GM21723 (cell line): Measurements from ENCODE around the gene FNDC3A.
"Not testable (repeated sequence)": the region's sequence is repeated elsewhere in the genome, so short reads cannot be mapped to it uniquely, and the experiment has no call there.

Experiments
- ATAC-seq: cut with Tn5 transposase; IDR thresholded peaks from one replicate; pipeline ENCODE4 v1.9.1; 2021; ENCODE audit warnings: mild to moderate bottlenecking, moderate library complexity; ENCODE audit not compliant: unreplicated experiment

The FNDC3A gene

DNA sequence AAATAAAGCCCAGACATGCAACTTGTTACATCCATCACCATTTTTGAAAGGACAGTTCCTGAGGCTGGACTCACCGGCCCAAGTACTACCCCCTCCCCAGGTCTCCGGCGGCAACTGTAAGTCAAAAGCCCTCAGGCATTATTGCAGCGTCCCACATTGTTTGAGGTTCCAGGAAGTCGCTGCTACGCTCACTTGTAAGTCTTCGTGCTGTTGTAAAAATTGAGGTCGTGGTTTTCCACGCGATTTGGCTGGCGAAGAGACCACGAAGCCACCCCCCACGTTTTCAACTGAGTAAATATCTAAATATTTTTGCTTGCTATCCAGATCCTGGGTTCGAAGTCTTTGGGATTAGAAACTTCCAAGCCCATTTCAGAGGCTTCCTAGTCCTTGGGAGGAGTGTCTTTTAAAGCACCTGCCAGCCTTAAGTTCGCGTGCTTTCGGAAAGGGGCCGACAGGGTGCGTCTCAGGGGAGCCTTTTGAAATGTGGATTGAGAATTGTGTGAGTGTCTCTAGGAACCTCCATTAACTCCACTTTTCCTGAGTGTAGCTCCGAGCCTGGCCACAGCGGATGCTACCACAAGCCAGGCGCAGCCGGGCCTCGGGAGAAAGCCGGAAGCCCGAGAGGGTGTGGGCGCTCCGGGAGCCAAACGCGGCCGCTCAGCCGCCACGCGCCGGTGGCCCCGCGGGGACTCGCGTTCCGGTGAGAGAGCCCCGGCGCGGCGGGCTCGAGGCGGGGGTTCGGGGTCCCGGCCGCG lies 434 bp upstream of the FNDC3A start:
- peak; percentile 8 for ATAC-seq

DNA sequence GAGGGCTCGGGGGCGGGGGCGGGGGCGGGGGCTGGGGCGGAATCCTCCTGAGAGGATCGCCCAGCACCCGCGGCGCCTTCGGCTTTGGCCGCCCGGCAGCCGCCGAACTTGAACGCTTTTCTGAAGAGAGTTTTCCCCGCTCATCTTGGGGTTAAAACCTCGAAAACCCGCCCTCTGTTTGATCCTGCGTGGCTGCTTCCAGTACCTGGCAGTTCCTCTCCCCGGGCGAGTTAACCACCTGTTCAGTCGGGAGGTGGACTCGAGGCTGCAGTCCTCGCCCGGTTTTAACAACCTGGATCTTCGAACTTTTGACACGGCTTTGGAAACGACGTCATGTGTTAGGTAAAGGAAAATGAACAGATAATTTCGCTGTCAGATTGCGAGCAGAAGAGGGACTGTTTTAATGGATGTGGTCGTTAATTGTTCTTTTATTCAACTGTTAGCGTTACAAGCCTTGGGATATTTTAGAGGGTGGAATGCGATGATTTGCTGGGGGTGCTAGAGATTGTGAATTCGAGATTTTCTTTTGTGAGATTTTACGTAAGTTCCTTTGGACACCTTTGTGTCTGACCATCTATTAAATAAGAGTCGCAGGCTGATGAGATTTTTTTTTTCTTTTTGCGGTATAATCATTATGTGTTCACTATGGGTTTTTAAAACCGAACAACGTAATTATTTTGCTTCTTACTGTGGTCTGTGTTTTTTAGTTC lies 1.0 kb downstream of the FNDC3A start:
- peak; percentile 7 for ATAC-seq

DNA sequence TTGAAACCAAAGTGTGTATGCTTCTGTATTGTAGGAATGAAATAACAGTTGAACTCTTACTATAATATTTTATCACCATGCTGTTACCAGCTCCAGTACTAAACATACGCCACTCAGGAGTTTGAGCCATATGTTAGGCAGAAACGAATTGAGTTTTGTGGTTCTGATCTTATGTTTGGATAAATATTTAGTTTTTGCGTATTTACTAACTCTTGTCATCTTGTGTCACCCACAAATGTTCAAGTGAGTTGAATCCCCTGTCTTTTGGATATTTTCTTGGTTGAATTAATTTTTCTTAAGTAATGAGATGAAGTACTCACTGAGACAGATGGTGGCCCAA lies 1.5 kb downstream of the FNDC3A start:
- no peak for ATAC-seq

DNA sequence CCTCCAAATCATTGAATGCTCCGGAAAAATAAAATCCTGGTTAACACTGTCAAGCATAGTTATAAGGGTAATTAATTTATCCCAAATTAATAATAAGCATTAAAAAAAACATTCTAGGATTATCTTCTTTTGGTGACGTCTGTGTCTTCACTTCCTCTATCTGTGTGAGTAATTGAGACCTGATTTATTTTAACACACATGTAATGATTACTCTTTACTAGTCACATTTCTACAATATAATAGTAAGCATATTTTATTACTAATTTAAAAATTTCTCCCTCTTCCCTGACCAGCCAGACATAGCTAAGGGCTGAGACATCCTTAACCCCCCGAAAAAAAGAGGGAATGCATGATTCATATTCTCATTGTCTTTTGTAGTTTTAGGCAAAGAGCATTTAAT lies 2.3 kb downstream of the FNDC3A start:
- no peak for ATAC-seq

DNA sequence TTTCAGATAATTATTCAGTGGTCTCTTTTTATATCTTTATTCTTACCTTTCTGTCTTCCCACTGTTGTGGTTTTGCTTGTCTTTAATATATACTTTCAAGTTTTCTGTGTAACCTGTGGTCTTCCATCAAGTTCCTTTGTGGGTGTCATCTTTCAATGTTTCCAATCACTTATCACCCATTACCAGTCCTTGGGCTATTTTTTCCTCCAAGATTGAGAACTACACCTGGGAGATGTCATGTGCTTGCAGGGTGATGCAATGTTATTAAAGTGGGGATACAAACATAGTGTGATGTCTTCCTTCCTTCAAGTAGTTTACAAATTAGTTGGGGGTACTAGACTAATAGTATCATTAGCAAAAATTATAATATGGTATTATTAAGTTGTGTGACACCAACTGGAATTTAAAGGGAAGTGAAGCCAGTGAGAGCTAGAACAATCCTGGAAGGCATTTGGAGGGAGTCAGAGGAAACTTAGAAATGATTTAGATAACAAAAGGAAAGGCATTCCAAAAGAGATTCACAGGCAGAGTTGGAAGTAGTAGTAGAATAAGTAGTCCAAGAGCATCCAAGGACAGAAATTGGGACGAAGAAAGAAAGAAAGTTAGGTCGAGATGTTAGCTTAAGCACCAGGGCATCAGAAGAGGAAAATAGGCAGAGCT lies 3.4 kb downstream of the FNDC3A start:
- ATAC-seq, result no peak

DNA sequence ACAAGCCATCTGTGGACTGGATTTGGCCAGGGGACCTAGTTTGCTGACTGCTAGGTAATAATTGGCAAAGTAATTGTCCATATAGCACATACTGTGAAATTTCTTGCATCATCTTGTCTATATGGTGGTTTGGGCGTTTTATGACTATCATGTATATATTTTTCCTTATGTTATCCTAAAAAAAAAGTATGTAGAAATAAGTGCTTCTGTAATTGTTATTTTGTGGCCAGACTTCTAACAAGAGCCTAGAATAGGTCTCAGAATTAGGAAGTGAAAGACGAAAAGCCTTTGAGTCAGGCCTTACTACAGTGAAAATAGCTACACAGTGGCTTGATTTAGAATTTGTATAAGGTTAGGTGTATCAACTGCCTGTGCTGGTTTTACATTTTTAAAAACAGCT lies 4.2 kb downstream of the FNDC3A start:
- peak; percentile 57 for ATAC-seq

DNA sequence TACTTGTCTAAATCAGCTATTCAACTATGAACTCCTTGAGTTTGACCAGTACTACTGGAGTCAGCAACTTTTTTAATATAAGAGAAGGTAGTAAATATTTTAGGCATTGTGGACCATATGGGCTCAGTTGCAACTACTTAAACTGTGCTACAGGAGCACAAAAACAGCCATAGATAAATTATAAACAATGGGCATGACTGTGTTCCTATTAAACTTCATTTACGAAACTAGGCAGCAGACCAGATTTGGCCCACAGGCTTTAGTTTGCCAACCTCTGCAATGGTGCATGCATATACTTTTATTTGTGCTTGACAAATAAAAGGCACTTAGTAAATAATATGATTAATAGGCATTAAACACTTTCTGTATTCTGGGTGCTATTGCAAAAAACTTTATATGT lies 7.6 kb downstream of the FNDC3A start:
- ATAC-seq, result no peak

DNA sequence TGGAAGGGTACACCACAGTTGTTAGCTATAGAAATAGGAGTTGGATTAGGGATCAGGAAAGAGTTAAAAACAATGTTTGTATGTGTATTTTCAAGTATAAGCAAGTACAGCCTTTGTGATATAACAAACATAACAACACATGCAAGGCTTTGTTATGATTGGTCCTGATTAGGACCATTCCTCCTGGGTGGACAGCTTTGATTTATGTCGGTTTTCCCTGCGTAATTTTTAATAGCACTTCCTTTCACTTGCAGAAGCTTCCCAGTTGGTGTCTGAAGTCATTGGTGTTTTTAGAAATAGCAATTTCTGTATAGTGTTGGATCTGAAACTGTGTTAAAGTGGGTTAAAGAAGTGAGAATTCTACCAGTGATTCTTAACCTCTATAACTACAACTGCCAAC lies 10.0 kb downstream of the FNDC3A start:
- no peak for ATAC-seq

DNA sequence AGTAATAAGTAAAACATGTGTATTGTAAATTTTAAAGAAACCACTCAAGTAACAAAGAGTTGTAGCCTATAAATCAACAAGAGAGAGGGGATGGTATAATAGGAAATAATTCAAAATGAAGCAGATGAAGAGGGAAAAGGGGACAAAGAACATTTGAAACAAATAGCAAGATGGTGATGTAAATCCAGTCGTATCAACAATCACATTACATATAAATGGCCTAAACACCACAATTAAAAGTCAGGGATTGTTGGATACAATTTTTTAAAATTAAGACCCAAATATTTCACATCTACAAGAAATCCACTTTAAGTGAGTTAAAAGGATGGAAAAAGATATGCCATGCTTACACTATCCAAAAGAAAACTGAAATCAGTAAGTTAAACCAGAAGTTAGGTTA lies 15.2 kb downstream of the FNDC3A start:
- ATAC-seq, result no peak

DNA sequence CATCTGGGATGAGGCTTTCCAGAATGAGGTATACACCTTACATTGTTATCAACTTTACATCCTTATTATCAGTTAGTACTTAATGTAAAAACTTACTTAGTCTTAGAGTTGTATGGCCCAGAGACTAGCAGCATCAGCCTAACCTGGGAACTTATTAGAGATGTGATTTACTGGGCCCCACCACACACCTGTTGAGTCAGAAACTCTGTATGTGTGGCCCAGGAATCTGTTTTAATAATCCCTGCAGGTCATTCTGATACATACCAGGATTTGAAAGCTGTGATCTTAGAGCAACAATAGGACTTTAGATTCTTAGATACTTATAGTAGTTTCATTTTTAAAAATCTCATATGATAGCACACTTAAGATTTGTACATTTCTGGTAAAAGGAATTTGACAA lies 17.4 kb downstream of the FNDC3A start:
- no peak for ATAC-seq

DNA sequence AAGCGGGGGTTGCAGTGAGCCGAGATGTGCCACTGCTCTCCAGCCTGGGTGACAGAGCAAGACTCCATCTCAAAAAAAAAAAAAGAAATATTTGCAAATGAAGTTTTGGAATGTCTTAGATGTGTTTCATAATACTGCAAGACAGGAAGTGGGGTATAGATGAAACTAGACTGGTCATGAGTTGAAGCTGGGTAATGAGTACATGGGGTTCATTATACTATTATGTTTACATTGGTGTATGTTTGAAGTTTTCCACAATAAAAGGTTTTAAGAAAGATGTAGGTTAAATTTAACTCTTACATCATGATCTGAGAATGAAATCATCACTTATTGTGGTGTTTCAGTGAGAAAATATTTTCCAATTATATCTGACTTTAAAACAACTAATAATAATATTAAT lies 19.0 kb downstream of the FNDC3A start:
- peak; percentile 52 for ATAC-seq

DNA sequence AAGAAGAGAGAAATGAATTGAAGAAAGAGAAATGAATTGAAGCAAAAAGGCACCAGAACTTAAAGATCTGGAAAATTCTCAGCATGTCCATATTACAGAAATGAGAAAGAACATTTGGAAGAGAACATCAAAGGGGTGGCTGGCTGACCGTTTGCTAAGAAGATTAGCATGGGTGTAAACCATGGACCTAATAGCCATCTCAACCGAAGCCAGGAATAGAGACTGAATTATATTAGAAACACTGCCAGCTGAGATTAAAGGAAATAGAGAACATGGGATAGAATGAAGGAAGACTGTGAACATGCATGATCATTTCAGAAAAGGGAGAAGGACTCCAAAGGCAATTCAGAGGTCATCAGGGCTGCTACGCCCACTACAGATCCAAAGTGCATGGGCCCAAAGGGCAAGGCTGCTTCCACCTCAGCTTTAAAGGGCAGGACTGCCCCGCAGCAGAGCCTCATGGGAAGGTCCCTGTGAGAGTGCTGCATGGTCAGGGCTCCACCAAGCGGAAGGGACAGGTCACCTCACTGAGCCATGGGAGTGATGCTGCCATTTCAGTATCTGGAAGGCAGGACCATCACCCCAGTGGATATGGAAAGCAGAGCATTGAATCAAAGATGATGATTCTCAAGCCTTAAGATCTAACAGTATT lies 23.1 kb downstream of the FNDC3A start:
- ATAC-seq, result no peak

DNA sequence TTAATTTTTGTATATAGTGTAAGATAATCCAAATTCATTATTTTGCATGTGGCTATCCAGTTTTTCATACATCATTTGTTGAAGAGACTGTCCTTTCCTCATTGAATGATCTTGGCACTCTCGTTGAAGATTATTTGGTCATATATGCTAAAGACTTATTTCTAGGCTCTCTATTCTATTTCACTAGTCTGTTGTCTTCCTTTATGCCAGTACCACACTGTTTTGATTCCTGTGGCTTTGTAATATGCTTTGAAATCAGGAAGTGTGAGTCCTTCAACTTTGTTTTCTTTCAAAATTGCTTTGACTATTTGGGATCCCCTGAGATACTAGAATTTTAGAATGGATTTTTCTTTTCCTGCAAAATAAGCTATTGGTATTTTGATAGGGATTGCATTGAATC lies 24.5 kb downstream of the FNDC3A start:
- no peak for ATAC-seq

DNA sequence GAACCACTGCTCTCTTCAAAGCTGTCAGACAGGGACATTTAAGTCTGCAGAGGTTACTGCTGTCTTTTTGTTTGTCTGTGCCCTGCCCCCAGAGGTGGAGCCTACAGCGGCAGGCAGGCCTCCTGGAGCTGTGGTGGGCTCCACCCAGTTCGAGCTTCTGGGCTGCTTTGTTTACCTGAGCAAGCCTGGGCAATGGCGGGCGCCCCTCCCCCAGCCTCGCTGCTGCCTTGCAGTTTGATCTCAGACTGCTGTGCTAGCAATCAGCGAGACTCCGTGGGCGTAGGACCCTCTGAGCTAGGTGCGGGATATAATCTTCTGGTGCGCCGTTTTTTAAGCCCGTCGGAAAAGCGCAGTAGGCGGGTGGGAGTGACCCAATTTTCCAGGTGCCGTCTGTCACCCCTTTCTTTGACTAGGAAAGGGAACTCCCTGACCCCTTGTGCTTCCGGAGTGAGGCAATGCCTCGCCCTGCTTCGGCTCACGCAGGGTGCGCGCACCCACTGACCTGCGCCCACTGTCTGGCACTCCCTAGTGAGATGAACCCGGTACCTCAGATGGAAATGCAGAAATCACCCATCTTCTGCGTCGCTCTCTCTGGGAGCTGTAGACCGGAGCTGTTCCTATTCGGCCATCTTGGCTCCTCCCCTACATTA lies 43.4 kb downstream of the FNDC3A start:
- not testable (repeated sequence) for ATAC-seq

DNA sequence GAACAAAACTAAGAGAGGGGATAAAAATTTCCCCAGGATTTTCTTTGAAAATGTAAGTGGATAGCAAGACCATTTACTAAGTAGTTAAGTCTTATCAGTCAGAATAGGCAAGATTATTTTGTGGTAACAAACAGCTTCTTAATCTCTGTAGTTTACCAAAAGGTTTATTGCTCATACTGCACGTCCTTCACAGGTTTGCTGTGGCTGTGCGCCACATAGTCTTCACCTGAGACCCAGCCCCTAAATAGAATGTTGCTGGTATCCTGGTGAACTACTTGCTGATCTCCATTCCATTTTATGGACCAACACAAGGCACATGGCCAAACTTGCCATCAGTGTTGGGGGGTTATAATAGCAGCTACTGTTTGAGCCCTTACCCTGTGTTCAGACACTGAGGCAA lies 44.6 kb downstream of the FNDC3A start:
- ATAC-seq, result no peak

DNA sequence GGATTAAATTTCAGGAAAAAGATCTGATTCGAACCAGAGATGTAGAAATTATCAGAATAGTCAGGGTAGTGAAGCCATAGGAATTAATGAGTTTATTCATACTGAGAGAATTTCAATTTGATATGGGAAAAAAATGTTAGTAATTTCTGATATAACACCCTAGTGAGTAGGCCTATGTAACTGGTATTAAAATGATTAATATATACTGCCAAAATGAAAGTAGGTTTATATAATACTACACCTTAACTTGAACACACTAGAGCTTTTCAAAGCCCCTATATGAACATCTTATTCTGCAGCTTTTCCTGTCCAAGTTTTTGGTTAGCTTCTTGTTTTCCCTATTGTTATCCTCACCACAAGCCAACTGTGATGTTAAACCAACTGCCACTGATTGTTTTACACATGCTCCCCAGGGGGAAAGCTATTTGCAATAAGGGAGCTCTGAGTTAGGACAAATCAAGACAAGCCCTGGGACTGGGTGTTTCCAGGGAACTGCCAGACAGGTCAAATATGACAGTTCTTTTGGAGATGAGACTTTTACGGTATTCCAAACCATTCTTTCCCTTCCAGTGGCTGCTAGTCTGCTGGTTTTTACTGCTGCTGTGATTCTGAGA lies 45.3 kb downstream of the FNDC3A start:
- ATAC-seq, result no peak

DNA sequence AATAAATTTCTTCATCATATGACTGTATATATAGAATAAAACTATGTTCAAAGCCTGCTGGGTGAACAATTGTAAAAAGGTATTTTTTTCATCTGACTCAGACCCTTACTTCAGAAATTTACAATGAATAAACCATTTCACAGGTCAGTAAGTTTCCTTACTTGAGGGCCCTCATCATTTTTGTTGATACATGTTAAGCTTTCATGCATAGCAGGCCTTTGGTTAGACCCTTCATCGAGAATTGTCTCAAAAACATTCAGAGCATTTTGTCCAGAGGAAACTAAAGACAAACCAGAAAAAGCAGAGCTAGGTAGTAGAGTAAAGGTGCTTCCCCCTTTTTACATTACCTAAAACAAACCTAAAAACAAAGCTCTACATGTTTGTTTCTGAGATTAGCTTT lies 46.2 kb downstream of the FNDC3A start:
- ATAC-seq, result no peak

DNA sequence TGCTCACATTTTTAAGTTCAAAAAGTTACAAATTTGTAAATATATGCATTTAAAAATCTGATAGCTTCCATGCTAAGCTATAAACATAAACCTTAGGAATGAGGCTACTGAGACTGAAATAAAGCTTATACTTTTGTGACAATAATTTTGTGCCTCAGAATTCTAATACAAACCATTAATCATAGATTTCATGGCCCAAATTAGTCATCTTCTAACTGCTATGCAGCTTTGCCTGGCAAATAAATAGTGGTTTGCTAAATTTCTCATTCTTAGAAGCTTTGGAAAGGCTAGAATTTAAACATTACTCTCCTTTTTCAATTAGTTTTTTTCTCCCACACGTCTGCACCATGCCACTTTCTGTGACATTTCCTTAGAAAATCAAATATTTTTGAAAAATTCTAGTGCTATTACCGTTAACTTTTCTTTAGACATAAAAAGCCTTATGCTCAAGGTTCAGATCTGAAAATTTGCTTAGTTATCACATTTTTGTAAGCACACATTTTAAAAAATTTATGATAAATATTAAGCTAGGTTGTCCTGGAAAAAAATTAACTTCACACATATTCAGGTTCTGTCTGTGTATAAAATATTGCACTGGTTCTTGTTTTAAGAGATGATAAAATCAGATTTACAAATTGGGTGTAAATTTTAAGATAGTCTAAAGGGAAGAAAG lies 46.9 kb downstream of the FNDC3A start:
- ATAC-seq, result no peak

DNA sequence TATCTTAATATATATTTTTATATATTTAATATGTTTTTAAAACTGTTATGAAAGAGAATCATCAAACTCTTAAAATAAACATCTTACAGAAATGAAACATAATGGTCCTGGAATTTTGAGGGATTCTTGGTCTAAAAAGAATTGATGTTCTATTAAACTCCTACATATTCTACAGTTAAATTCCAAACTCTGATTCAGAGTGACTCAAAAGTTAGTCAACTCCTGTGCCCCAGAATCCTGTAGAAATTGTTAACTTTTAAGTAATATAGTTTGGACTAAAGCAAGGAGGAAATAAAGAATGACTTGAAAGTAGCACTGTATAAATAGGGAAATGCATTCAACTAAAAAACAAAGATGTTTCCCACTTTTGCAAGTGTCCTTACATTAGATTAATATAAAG lies 47.7 kb downstream of the FNDC3A start:
- no peak for ATAC-seq

DNA sequence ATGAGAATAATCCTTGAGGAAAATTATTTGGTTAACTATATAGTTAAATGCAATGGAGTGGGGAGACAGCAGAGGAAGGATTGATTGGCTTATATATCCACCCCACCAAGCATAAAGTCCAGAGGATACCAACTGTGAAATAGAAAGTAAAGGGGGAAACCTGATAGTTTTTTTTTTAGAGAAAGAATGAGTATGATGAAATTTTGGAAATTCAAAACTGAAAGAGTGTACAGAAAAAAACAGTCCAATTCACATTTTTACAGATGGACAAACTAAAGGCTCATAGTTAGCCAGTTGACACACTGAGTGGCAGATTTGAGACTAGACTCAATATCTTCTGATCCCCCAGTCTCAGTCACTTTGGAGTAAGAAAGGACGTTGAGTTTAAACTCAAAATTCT lies 51.1 kb downstream of the FNDC3A start:
- no peak for ATAC-seq
